Esophagus muscularis mucosa (tissue), 4 donors: ENCODE results near the gene PTMS. TPM values are rescaled to one million over a fixed set of nuclear protein-coding genes. Genes with fewer than 3 reads are reported as not detected.

ENCODE experiments used
- DNase-seq: peaks from one replicate; pipeline ENCODE4 v3.0.0-alpha.2; 2017; ENCODE audit errors: extremely low spot score
- H3K27ac ChIP-seq, 4 donors: fragments of 200-600 bp; sonication (generic); replicated peaks in 1 of 4; 1 replicate in 3 of 4; 2 replicates in 1 of 4; pipeline ENCODE4 v1.5.1; 2016 to 2019; ENCODE audit warnings: mild to moderate bottlenecking in 1 of 4
- H3K27me3 ChIP-seq, 4 donors: fragments of 200-600 bp; sonication (generic); one replicate each; pipeline versions ENCODE4 v1.5.1 to v1.6.0; 2016 to 2019
- H3K36me3 ChIP-seq, 4 donors: fragments of 200-600 bp; sonication (generic); one replicate each; pipeline ENCODE4 v1.5.1; 2016 to 2019
- H3K4me1 ChIP-seq, 4 donors: fragments of 200-600 bp; sonication (generic); one replicate each; pipeline ENCODE4 v1.5.1; 2016 to 2019
- H3K4me3 ChIP-seq, 4 donors: fragments of 200-600 bp; sonication (generic); 1 replicate in 2 of 4; 2 replicates in 2 of 4; pipeline ENCODE4 v1.5.1; 2016 to 2019; ENCODE audit warnings: mild to moderate bottlenecking in 4 of 4, moderate library complexity in 1 of 4
- H3K9me3 ChIP-seq, 4 donors: fragments of 200-600 bp; sonication (generic); 1 replicate in 3 of 4; 2 replicates in 1 of 4; pipeline ENCODE4 v1.5.1; 2016 to 2019
- EP300 ChIP-seq: sonication (generic); formaldehyde crosslinking; IDR thresholded peaks from one replicate; pipeline ENCODE4 v1.6.1; 2017; ENCODE audit warnings: antibody characterized with exemption
- POLR2A ChIP-seq: fragments of 450-650 bp; IDR thresholded peaks from one replicate; pipeline ENCODE4 v1.6.1; 2017; ENCODE audit warnings: antibody characterized with exemption, moderate library complexity, mild to moderate bottlenecking, low read depth
- POLR2AphosphoS5 ChIP-seq, 2 donors: sonication (generic); formaldehyde crosslinking; IDR thresholded peaks; one replicate each; pipeline ENCODE4 v1.6.1; 2017; ENCODE audit warnings: antibody characterized with exemption in 2 of 2
- WGBS: methylation state at CpG from one replicate; pipeline ENCODE4 v1.1.5; 2018; 5-methylcytosine and 5-hydroxymethylcytosine counted together
- intact Hi-C: fragments of 100-400 bp; cut with DNase I; formaldehyde crosslinking; loops from one replicate; pipeline ENCODE4 v1.15.1; 2023
- total RNA-seq, 4 donors: library from RNA; depleted of rRNA; stranded (reverse); fragments of >200 nt; gene quantifications; one replicate each; pipeline versions ENCODE4 v1.1.0 to v1.2.1, GENCODE V29; 2016
- TF ChIP-seq, protein P1 (sequence below), 3 experiments: fragments of 200-600 bp in 2 of 3; fragments of 450-650 bp in 1 of 3; sonication (generic) in 2 of 3; IDR thresholded peaks; one replicate each; pipeline ENCODE4 v1.5.1; 2017 to 2019; ENCODE audit warnings: antibody characterized with exemption in 3 of 3, mild to moderate bottlenecking in 2 of 3, moderate library complexity in 1 of 3

PTMS gene
- total RNA-seq, 4 donors from 2014 or later: 256 to 419 (median 338) TPM

GRCh38 chr12:6810758-6811157, 44.6 kb downstream of the PTMS start:
- no peak for DNase-seq
- Histone ChIP-seq H3K27ac (no peak overlapping the region), H3K36me3 (no peaks in the 10 kb centered on the region), H3K4me3 (no peak overlapping the region), H3K27me3 (peaks cover 0 to 5% (median 0%) of the 10 kb centered on the region in 4 donors), H3K9me3 (no peaks in the 10 kb centered on the region), H3K4me1 (no peaks in the 10 kb centered on the region)
- no peak for TF ChIP-seq POLR2AphosphoS5 (IDR thresholded peaks at IDR 0.05)
- TF ChIP-seq, protein P1, sequence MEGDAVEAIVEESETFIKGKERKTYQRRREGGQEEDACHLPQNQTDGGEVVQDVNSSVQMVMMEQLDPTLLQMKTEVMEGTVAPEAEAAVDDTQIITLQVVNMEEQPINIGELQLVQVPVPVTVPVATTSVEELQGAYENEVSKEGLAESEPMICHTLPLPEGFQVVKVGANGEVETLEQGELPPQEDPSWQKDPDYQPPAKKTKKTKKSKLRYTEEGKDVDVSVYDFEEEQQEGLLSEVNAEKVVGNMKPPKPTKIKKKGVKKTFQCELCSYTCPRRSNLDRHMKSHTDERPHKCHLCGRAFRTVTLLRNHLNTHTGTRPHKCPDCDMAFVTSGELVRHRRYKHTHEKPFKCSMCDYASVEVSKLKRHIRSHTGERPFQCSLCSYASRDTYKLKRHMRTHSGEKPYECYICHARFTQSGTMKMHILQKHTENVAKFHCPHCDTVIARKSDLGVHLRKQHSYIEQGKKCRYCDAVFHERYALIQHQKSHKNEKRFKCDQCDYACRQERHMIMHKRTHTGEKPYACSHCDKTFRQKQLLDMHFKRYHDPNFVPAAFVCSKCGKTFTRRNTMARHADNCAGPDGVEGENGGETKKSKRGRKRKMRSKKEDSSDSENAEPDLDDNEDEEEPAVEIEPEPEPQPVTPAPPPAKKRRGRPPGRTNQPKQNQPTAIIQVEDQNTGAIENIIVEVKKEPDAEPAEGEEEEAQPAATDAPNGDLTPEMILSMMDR (IDR thresholded peaks at IDR 0.05): no peak
- TF ChIP-seq POLR2A: no peak
- no peak for TF ChIP-seq EP300
- intact Hi-C loops: no loop called here
- 76% methylated on average over 1 of the region's 1 CpG for WGBS

DNA sequence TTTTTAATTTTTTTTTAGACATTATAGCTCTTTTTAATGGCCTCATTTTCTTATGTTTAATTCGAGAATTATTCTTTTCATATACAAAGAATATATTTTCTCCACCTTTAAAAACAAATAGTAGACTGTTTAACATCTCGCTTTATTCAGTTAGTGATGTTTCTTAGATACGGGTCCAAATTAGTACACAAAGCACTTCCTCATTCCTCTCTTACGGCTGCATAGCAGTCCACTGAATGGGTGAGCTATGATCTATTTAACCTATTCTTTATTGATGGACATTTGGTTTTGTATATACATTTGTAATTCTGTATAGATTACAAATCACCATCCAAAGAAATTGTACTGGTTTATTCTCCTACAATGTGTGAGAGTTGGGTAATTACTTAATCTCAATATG, 47.2 kb downstream of the PTMS start:
- H3K9me3 ChIP-seq: no peaks in the 10 kb centered on the region
- H3K27me3 ChIP-seq: peaks cover 0 to 5% (median 0%) of the 10 kb centered on the region in 4 donors
- no peaks in the 10 kb centered on the region for H3K36me3 ChIP-seq
- H3K27ac ChIP-seq: no peak overlapping the region
- intact Hi-C loops: no loop called here
- WGBS: 66% methylated on average over 4 of the region's 4 CpGs
- TF ChIP-seq, protein P1 (IDR thresholded peaks at IDR 0.05): no peak
- TF ChIP-seq POLR2A (no peak), EP300 (no peak), POLR2AphosphoS5 (IDR thresholded peaks at IDR 0.05) (no peak)
- DNase-seq: no peak
- H3K4me1 ChIP-seq: no peaks in the 10 kb centered on the region
- no peak overlapping the region for H3K4me3 ChIP-seq

DNA sequence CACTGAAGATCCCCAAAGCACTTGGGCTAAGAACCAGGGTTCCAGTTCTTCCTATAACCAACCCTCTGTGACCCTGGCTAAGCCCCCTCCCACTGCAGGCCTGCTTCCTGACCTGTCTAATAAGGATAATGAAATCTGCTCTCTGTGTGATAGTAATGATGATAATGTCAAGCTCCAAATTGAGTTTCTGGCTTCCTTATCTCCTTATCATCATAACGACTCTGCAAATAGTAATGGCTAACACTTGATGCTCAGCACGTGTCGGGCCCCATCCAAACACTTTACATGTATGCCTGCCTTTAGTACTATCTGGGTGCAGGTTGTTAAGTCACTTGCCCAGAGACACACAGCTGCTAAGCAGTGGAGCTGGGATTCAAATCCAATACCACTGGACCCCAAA, 50.4 kb downstream of the PTMS start:
- intact Hi-C loops: no loop called here
- Histone ChIP-seq H3K9me3 (no peaks in the 10 kb centered on the region), H3K27me3 (peaks cover 0 to 5% (median 0%) of the 10 kb centered on the region in 4 donors), H3K27ac (no peak overlapping the region), H3K4me3 (no peak overlapping the region), H3K36me3 (no peaks in the 10 kb centered on the region), H3K4me1 (peaks cover 0 to 10% (median 9%) of the 10 kb centered on the region in 4 donors)
- no peak for DNase-seq
- WGBS: 75% methylated on average over 3 of the region's 3 CpGs
- TF ChIP-seq EP300: no peak
- no peak for TF ChIP-seq POLR2AphosphoS5 (IDR thresholded peaks at IDR 0.05)
- no peak for TF ChIP-seq POLR2A
- TF ChIP-seq, protein P1 (IDR thresholded peaks at IDR 0.05): no peak

DNA sequence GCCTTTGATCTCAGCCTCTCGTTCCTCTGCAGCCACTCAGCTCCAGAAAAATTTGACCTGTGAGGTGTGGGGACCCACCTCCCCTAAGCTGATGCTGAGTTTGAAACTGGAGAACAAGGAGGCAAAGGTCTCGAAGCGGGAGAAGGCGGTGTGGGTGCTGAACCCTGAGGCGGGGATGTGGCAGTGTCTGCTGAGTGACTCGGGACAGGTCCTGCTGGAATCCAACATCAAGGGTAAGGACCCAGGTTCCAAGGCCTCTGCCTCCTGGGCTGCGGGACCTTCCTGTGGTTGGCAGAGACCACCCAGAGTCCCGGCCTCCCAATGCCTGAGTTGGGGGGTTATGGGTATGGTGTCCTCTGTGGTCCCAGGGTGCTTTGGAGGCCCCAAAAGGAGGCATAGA, 50.9 kb downstream of the PTMS start:
- Histone ChIP-seq H3K4me3 (no peak overlapping the region), H3K9me3 (no peaks in the 10 kb centered on the region), H3K27me3 (peaks cover 0 to 9% (median 0%) of the 10 kb centered on the region in 4 donors), H3K36me3 (no peaks in the 10 kb centered on the region), H3K27ac (no peak overlapping the region), H3K4me1 (peaks cover 4 to 15% (median 14%) of the 10 kb centered on the region in 4 donors)
- intact Hi-C loops: no loop called here
- no peak for DNase-seq
- WGBS: 96% methylated on average over 8 of the region's 8 CpGs
- no peak for TF ChIP-seq POLR2AphosphoS5 (IDR thresholded peaks at IDR 0.05)
- TF ChIP-seq, protein P1 (IDR thresholded peaks at IDR 0.05): no peak
- no peak for TF ChIP-seq POLR2A
- TF ChIP-seq EP300: no peak

DNA sequence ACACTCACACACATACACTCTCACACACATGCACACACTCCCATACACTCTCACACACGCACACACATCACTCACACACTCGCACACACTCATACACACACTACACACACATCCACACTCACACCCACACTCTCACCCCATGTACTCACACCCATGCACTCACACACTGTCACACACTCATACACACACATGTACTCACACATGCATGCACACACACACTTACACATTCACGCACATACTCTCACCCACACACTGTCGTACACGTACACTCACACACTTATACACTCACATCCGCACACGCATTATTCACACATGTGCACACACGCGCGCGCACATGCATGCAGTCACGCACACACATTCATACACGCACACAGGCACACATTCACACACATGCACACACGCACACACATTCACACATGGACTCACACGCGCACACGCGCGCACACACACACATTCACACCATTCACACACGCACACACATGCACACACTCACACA, 51.5 kb downstream of the PTMS start:
- intact Hi-C loops: no loop called here
- H3K27ac ChIP-seq: no peak overlapping the region
- H3K9me3 ChIP-seq: no peaks in the 10 kb centered on the region
- DNase-seq: no peak
- TF ChIP-seq, protein P1 (IDR thresholded peaks at IDR 0.05): no peak
- TF ChIP-seq EP300: no peak
- TF ChIP-seq POLR2A: no peak
- no peak for TF ChIP-seq POLR2AphosphoS5 (IDR thresholded peaks at IDR 0.05)
- H3K4me1 ChIP-seq: peaks cover 6 to 21% (median 20%) of the 10 kb centered on the region in 4 donors
- H3K36me3 ChIP-seq: no peaks in the 10 kb centered on the region
- WGBS: 84% methylated on average over 20 of the region's 20 CpGs
- H3K4me3 ChIP-seq: no peak overlapping the region
- H3K27me3 ChIP-seq: peaks cover 0 to 16% (median 2%) of the 10 kb centered on the region in 4 donors
